Activated naive CD8-positive, alpha-beta T cell treated with anti-CD3 and anti-CD28 coated beads for 36 hours (primary cell): ENCODE data around the gene LHFPL2. TPM values are rescaled to one million over a fixed set of nuclear protein-coding genes. Genes with fewer than 3 reads are reported as not detected.

Source experiments
- DNase-seq: peaks from one replicate; pipeline ENCODE4 v3.0.0; 2021
- H3K27ac Mint-ChIP-seq: one replicate; pipeline ENCODE4 v1.8.0; 2022; ENCODE audit warnings: mild to moderate bottlenecking, moderate library complexity, mixed read lengths
- H3K27me3 Mint-ChIP-seq: one replicate; pipeline ENCODE4 v1.8.0; 2022; ENCODE audit warnings: mild to moderate bottlenecking, mixed read lengths
- H3K36me3 Mint-ChIP-seq: one replicate; pipeline ENCODE4 v1.8.0; 2021; ENCODE audit warnings: mild to moderate bottlenecking, mixed read lengths
- H3K4me1 Mint-ChIP-seq: one replicate; pipeline ENCODE4 v1.8.0; 2021; ENCODE audit warnings: mixed read lengths
- H3K4me3 Mint-ChIP-seq: one replicate; pipeline ENCODE4 v1.8.0; 2022; ENCODE audit warnings: mild to moderate bottlenecking, moderate library complexity, mixed read lengths
- H3K9me3 Mint-ChIP-seq: one replicate; pipeline ENCODE4 v1.8.0; 2022; ENCODE audit warnings: mixed read lengths
- total RNA-seq, 2 experiments: library from RNA; stranded (reverse); gene quantifications; one replicate each; pipeline ENCODE4 v1.2.3, GENCODE V29; 2021

LHFPL2 gene
- total RNA-seq, 2 experiments from 2014 or later: 0.12 to 0.40 TPM

- Mint-ChIP-seq H3K4me1 (no peaks in the 10 kb centered on the region), H3K4me3 (no peak overlapping the region), H3K27me3 (no peaks in the 10 kb centered on the region), H3K27ac (no peak overlapping the region), H3K9me3 (no peaks in the 10 kb centered on the region), H3K36me3 (no peaks in the 10 kb centered on the region)
- no peak for DNase-seq
Measured at GRCh38 chr5:78540335-78541085, 108.1 kb downstream of the LHFPL2 start.

- no peak overlapping the region for H3K4me3 Mint-ChIP-seq
- no peaks in the 10 kb centered on the region for H3K9me3 Mint-ChIP-seq
Measured at GRCh38 chr5:78538240-78538850, 110.2 kb downstream of the LHFPL2 start.

GRCh38 chr5:78537821-78538220 lies 110.8 kb downstream of the LHFPL2 start:
- DNase-seq: no peak
- Mint-ChIP-seq H3K36me3 (no peaks in the 10 kb centered on the region), H3K27me3 (no peaks in the 10 kb centered on the region), H3K4me3 (no peak overlapping the region), H3K9me3 (no peaks in the 10 kb centered on the region), H3K27ac (no peak overlapping the region), H3K4me1 (no peaks in the 10 kb centered on the region)

More at GRCh38 chr5:78538240-78538850, 110.2 kb downstream of the LHFPL2 start:
- Mint-ChIP-seq H3K27ac (no peak overlapping the region), H3K4me1 (no peaks in the 10 kb centered on the region), H3K27me3 (no peaks in the 10 kb centered on the region), H3K36me3 (no peaks in the 10 kb centered on the region)
- DNase-seq: no peak

GRCh38 chr5:78537411-78537810 lies 111.2 kb downstream of the LHFPL2 start:
- Mint-ChIP-seq H3K36me3 (no peaks in the 10 kb centered on the region), H3K27ac (no peak overlapping the region), H3K4me3 (no peak overlapping the region), H3K9me3 (no peaks in the 10 kb centered on the region), H3K27me3 (no peaks in the 10 kb centered on the region), H3K4me1 (no peaks in the 10 kb centered on the region)
- DNase-seq: no peak

GRCh38 chr5:78536661-78537196 lies 111.8 kb downstream of the LHFPL2 start:
- no peak for DNase-seq
- Mint-ChIP-seq H3K27me3 (no peaks in the 10 kb centered on the region), H3K4me3 (no peak overlapping the region), H3K9me3 (no peaks in the 10 kb centered on the region), H3K27ac (no peak overlapping the region), H3K36me3 (no peaks in the 10 kb centered on the region), H3K4me1 (no peaks in the 10 kb centered on the region)

GRCh38 chr5:78534905-78535200 lies 113.7 kb downstream of the LHFPL2 start:
- no peaks in the 10 kb centered on the region for H3K9me3 Mint-ChIP-seq
- no peak for DNase-seq

GRCh38 chr5:78534148-78534904 lies 114.2 kb downstream of the LHFPL2 start:
- Mint-ChIP-seq H3K36me3 (no peaks in the 10 kb centered on the region), H3K27ac (no peak overlapping the region)

More at GRCh38 chr5:78534905-78535200, 113.7 kb downstream of the LHFPL2 start:
- Mint-ChIP-seq H3K27ac (no peak overlapping the region), H3K36me3 (no peaks in the 10 kb centered on the region), H3K27me3 (no peaks in the 10 kb centered on the region), H3K4me3 (no peak overlapping the region), H3K4me1 (no peaks in the 10 kb centered on the region)

GRCh38 chr5:78533356-78533755 lies 115.2 kb downstream of the LHFPL2 start:
- no peaks in the 10 kb centered on the region for H3K36me3 Mint-ChIP-seq
- DNase-seq: no peak
- no peaks in the 10 kb centered on the region for H3K27me3 Mint-ChIP-seq
- H3K4me3 Mint-ChIP-seq: no peak overlapping the region
- H3K4me1 Mint-ChIP-seq: no peaks in the 10 kb centered on the region
- H3K9me3 Mint-ChIP-seq: no peaks in the 10 kb centered on the region
- no peak overlapping the region for H3K27ac Mint-ChIP-seq

More at GRCh38 chr5:78534148-78534904, 114.2 kb downstream of the LHFPL2 start:
- no peak overlapping the region for H3K4me3 Mint-ChIP-seq
- no peaks in the 10 kb centered on the region for H3K9me3 Mint-ChIP-seq
- no peak for DNase-seq
- no peaks in the 10 kb centered on the region for H3K27me3 Mint-ChIP-seq
- H3K4me1 Mint-ChIP-seq: no peaks in the 10 kb centered on the region

GRCh38 chr5:78530342-78531096 lies 118.1 kb downstream of the LHFPL2 start:
- DNase-seq: no peak
- no peaks in the 10 kb centered on the region for H3K9me3 Mint-ChIP-seq
- no peak overlapping the region for H3K4me3 Mint-ChIP-seq
- no peaks in the 10 kb centered on the region for H3K27me3 Mint-ChIP-seq
- H3K36me3 Mint-ChIP-seq: no peaks in the 10 kb centered on the region
- no peak overlapping the region for H3K27ac Mint-ChIP-seq
- H3K4me1 Mint-ChIP-seq: no peaks in the 10 kb centered on the region

- Mint-ChIP-seq H3K27me3 (peaks cover 4% of the 10 kb centered on the region), H3K9me3 (no peaks in the 10 kb centered on the region), H3K4me1 (no peaks in the 10 kb centered on the region), H3K4me3 (no peak overlapping the region), H3K36me3 (no peaks in the 10 kb centered on the region), H3K27ac (no peak overlapping the region)
- DNase-seq: no peak
Measured at GRCh38 chr5:78527925-78528324, 120.6 kb downstream of the LHFPL2 start.

GRCh38 chr5:78527054-78527859 lies 121.3 kb downstream of the LHFPL2 start:
- peaks cover 4% of the 10 kb centered on the region for H3K27me3 Mint-ChIP-seq
- no peak for DNase-seq
- no peaks in the 10 kb centered on the region for H3K36me3 Mint-ChIP-seq
- no peak overlapping the region for H3K27ac Mint-ChIP-seq
- no peaks in the 10 kb centered on the region for H3K9me3 Mint-ChIP-seq
- H3K4me3 Mint-ChIP-seq: no peak overlapping the region
- no peaks in the 10 kb centered on the region for H3K4me1 Mint-ChIP-seq

GRCh38 chr5:78526049-78526525 lies 122.5 kb downstream of the LHFPL2 start:
- Mint-ChIP-seq H3K36me3 (no peaks in the 10 kb centered on the region), H3K4me3 (no peak overlapping the region), H3K9me3 (no peaks in the 10 kb centered on the region), H3K27ac (no peak overlapping the region), H3K4me1 (no peaks in the 10 kb centered on the region), H3K27me3 (peaks cover 4% of the 10 kb centered on the region)
- DNase-seq: no peak

- Mint-ChIP-seq H3K27me3 (peaks cover 18% of the 10 kb centered on the region), H3K27ac (no peak overlapping the region), H3K4me3 (no peak overlapping the region), H3K4me1 (no peaks in the 10 kb centered on the region), H3K9me3 (no peaks in the 10 kb centered on the region), H3K36me3 (no peaks in the 10 kb centered on the region)
- DNase-seq: no peak
Measured at GRCh38 chr5:78523314-78524193, 125.0 kb downstream of the LHFPL2 start.
